Measurements from ENCODE around the gene MKRN2.
"Not testable (repeated sequence)": the region's sequence is repeated elsewhere in the genome, so short reads cannot be mapped to it uniquely, and the experiment has no call there.

MKRN2 gene

DNA sequence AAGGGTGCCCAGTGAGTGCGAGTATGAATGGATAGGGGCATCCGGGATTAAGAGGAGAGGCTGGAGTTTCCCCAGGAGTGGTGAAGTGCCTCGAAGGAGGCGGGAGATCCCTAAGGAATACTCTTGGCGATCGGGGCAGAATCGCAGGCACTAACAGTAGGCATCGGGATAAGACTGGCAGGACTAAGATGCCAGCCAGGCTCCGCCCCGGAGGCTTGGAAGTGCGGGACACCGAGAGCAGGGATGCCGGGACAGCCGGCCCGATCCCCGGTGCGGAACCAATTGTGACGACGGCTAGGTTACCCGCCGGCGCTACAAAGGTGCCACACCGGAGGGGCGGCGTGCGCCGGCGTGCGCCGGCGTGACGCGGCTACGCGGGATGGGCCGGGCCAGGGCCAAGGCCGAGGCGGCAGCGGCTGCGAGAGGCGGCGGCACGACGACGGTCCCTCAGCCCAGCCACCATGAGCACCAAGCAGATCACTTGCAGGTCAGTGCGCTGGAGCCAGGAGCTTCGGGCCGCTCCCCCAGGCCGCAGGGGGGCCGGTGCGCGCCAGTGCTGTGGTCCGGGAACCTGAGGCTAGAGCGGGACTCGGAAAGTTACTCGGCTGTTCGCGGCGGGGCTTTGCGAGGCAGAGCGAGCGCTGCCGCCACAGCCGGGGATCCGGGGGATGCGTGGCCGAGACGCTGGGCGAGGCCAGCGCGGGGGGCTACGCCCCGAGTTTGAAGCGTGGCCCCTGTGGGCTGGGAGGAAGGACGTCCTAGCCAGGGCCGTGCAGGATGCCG is at the start of gene MKRN2:
TSS of gene MKRN2 (plus strand) at position 398 of the 783 bp plus-strand sequence. CDS start at position 462, 64 bp downstream.
- no peak for DNase-seq

- no peak for DNase-seq
Measured at GRCh38 chr3:12507591-12508281, 49.2 kb upstream of the MKRN2 start.

- no peak for DNase-seq
Measured at GRCh38 chr3:12508291-12508700, 48.6 kb upstream of the MKRN2 start.

DNA sequence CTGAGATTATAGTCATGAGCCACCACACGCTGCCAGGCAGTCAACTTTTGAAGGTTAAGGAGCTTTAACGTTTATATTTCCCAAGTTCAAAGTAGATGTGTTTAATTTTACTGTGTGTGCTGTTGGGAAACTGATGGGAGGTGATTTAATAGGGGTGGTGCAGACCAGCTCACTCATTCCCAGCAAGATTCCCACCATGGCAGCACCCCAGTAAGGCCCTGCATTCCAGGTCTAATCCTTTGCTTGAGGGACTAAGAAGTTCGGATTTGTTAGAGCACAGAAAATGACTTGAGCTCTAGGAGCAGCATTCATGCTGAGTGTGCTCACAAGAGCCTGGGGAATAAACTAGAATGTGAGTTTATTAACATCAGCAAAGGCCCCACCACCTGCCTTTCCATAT is 47.4 kb upstream of the MKRN2 start:
- DNase-seq: no peak

DNA sequence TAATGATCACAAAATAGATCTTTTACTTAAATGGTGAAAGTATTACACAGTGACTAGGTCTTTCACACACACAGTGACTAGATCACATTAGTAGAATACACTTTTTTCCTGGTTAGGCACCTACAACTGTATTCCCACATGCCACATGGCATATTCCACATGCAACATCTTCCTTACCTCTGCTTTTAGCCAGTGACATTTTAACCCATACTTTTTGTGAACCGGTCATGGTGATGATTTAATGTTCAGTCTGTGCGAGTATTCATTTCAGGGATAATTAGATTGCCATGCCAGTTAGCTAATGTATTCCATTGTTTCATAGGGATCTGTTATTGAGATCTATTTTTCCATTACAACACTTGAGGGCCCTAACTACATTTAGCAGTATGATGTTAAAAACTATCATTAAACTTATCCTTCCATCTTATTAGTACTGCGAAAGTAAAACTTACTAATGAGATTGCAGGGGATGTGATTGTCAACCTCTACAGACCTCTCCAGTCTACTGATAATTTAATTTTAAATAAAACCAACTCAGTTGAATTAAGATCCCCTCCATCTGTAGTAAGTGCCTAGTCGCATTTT is 44.3 kb upstream of the MKRN2 start:
- no peak for DNase-seq

- no peak for DNase-seq
Measured at GRCh38 chr3:12513694-12514446, 43.0 kb upstream of the MKRN2 start.

DNA sequence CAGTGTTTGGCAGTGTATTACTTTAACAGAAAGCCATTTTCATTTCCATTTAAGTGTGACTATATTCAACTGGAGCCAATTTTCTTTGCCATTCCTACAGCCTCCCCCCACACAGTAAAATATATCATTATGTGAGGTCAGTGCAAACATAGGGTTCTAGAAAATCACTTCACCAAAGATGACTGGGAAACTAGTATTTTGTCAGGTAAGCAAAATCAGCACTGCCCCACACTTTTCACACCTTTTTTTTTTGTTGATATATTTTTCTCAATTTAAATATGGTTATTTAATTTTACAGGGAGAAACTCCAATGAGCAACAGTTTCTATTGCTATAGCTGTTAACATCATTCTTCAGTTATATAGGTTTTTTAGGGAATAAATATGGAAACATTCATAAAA is 41.3 kb upstream of the MKRN2 start:
- no peak for DNase-seq

DNA sequence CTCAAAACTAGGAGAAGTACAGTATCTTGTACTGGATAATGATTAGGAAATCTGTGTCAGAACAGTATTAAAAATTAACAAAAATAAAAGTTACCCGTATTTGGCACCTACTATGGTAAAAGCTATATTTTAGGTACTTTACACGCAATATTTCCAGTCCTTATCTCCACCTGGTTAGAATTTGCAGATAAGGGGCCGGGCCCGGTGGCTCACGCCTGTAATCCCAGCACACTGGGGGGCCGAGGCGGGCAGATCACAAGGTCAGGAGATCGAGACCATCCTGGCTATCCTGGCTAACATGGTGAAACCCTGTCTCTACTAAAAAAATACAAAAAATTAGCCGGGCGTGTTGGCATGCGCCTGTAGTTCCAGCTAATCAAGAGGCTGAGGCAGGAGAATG is 40.0 kb upstream of the MKRN2 start:
- DNase-seq: no peak

DNA sequence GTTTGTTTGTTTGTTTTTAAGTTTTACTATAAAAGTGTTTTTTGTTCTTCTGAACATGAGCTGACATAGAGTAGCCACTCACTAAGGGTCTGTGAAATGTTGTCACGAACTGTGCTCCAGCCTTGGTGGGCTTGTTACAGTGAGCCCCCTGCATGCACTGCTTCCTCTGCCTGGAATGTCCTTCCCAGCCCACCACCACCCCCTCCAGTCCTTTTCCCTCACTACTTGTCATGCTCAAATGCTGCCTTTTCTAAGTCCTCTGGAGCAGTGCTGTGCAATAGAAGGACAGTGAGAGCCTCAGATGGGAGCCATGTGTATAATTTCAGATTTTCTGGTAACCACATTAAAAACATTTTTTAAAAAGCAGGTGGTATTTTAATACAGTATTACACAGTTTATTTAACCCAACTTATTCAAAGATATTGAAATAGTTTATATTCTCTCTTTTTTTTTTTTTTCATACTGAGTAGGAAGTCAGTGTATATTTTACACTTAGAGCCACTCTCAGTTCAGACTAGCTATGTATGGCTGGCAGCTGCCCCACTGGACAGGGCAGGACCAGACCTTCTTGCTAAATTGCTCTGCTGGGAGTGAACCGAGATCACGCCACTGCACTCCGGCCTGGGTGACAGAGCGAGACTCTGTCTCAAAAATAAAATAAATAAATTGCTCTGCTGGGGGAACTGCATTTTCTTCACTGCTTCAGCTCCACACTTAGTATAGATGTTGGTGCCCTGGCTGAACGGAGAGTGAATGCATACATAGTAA is 38.4 kb upstream of the MKRN2 start:
- no peak for DNase-seq

DNA sequence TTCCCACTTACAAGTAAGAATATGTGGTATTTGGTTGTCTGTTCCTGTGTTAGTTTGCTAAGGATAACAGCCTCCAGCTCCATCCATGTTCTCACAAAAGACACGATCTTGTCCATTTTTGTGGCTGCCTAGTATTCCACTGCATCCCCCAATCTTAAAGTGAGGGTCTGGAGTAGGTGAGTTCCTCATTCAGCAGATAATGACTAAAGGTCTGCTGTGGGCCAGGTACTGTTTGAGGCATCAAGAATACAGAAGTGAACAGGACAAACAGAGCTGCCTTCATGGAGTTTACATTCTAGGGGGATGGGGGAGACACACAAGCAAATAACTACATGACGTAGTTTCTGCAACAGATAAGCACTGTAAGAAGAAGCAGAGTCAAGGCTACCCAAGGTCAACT is 35.9 kb upstream of the MKRN2 start:
- DNase-seq: no peak

- no peak for DNase-seq
Measured at GRCh38 chr3:12522721-12523120, 34.2 kb upstream of the MKRN2 start.

- no peak for DNase-seq
Measured at GRCh38 chr3:12527757-12528143, 29.1 kb upstream of the MKRN2 start.

GRCh38 chr3:12532182-12532581 is 24.7 kb upstream of the MKRN2 start:
- DNase-seq: no peak

DNA sequence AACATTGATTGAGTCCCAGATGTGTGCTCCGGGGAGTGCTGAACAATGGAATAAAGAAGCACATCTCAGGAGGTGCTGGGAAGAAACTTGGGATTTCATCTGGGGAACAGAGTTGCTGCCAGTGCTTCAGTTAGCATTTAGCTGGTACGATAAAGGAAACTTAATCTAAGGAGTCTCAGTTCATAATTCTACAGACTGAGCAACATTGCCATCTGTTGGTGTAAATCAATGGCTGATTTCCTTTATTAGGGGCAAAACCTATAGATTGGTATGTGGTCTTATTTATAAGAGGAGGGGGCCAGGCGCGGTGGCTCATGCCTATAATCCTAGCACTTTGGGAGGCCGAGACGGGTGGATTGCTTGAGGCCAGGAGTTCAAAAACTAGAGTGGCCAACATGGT is 20.5 kb upstream of the MKRN2 start:
- DNase-seq: no peak

DNA sequence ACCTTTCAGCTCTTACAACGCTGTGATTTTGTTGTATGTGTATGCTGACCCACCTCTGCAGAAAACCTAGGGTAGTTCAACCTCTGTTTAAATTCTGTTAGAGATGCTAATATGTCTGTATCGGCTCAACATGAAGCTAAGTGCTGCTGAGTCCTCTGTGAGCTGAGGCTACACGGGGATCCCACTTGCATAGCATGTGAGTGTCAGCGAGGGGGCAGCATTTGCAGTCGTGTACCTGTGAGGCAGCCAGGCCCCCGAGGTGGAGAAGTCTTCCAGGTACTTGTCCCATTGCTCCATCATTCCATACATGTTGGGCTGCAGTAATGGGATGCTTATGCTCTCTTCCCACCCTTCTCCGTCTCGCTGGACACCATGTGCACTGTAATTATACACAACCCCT is 15.3 kb upstream of the MKRN2 start:
- no peak for DNase-seq

DNA sequence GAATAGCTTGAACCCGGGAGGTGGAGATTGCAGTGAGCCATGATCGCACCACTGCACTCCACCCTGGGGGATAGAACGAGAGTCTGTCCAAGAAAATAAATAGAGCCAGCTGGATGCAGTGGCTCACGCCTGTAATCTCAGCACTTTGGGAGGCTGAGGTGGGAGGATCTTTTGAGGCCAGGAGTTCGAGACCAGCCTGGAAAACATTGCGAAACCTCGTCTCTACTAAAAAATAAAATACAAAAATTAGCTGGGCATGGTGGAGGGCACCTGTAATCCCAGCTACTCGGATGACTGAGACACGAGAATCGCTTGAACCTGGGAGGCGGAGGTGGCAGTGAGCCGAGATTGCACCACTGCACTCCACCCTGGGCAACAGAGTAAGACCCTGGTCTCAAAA is 13.4 kb upstream of the MKRN2 start:
- DNase-seq: not testable (repeated sequence)

- no peak for DNase-seq
Measured at GRCh38 chr3:12544652-12545472, 12.0 kb upstream of the MKRN2 start.

DNA sequence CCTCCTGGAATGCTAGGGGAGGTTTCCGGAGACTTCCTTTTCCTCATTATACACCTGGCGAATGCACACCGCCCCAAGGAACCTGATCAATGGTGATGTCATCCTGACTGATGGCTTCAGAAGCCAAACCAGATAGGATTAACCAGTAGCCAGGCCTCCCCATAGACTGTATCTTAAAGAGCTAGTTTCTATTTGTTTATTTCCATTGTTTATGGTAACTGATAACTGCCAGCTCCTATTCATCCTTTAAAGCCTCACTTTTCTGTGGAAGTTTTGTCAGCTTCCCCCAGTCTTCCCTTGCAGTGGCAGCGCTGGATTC is 11.5 kb upstream of the MKRN2 start, which contains the start of gene MKRN2OS:
TSS of gene MKRN2OS (minus strand) at position 27 of the 319 bp plus-strand sequence. CDS start 35 bp downstream, outside the sequence.
- no peak for DNase-seq

- no peak for DNase-seq
Measured at GRCh38 chr3:12549971-12550760, 6.7 kb upstream of the MKRN2 start.

- DNase-seq: no peak
Measured at GRCh38 chr3:12553921-12554391, 2.9 kb upstream of the MKRN2 start.

DNA sequence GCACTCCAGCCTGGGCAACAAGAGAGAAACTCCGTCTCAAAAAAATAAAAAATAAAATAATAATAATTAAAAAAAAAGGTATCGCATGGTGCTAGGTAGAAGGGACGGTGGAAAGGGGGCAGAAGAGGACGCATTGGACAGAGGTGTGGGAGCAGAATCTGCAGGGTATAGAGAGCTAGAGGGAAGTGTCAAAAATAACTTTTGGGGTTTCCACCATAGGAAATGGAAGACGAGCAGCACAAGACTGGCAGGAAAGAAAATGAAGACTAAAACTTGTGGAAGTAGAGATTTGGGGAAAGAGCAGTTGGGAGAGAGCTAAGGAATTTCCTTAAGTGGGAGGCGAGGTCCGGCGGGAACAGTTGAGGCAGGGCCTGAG is 585 bp upstream of the MKRN2 start:
- DNase-seq: no peak

Measured in NCI-H187 treated with DMSO at 0.1 percent for 48 hours (cell line).